ENCODE results near the gene ZDBF2.

Gene ZDBF2

GRCh38 chr2:206277503-206277902, 3.0 kb downstream of the ZDBF2 start:
- no peak for TF ChIP-seq FOXP2 (optimal IDR thresholded peaks at IDR 0.05; ENCODE audit: borderline replicate concordance, extremely low read depth, extremely low read length, insufficient read depth)
- TF ChIP-seq TAF1 (IDR thresholded peaks at IDR 0.05; ENCODE audit: borderline replicate concordance, insufficient read depth, low read length): no peak
- no peak for TF ChIP-seq SIN3A (IDR thresholded peaks at IDR 0.05; ENCODE audit: borderline replicate concordance, insufficient read depth, low read length)
- TF ChIP-seq, protein P1, sequence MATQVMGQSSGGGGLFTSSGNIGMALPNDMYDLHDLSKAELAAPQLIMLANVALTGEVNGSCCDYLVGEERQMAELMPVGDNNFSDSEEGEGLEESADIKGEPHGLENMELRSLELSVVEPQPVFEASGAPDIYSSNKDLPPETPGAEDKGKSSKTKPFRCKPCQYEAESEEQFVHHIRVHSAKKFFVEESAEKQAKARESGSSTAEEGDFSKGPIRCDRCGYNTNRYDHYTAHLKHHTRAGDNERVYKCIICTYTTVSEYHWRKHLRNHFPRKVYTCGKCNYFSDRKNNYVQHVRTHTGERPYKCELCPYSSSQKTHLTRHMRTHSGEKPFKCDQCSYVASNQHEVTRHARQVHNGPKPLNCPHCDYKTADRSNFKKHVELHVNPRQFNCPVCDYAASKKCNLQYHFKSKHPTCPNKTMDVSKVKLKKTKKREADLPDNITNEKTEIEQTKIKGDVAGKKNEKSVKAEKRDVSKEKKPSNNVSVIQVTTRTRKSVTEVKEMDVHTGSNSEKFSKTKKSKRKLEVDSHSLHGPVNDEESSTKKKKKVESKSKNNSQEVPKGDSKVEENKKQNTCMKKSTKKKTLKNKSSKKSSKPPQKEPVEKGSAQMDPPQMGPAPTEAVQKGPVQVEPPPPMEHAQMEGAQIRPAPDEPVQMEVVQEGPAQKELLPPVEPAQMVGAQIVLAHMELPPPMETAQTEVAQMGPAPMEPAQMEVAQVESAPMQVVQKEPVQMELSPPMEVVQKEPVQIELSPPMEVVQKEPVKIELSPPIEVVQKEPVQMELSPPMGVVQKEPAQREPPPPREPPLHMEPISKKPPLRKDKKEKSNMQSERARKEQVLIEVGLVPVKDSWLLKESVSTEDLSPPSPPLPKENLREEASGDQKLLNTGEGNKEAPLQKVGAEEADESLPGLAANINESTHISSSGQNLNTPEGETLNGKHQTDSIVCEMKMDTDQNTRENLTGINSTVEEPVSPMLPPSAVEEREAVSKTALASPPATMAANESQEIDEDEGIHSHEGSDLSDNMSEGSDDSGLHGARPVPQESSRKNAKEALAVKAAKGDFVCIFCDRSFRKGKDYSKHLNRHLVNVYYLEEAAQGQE (IDR thresholded peaks at IDR 0.05; ENCODE audit: insufficient read depth in 1 of 2, low read depth in 2 of 2, low read length in 2 of 2): no peak

GRCh38 chr2:206282746-206283145, 8.3 kb downstream of the ZDBF2 start:
- TF ChIP-seq, protein P1 (IDR thresholded peaks at IDR 0.05; ENCODE audit: insufficient read depth in 1 of 2, low read depth in 2 of 2, low read length in 2 of 2): no peak
- TF ChIP-seq SIN3A (IDR thresholded peaks at IDR 0.05; ENCODE audit: borderline replicate concordance, insufficient read depth, low read length): no peak

DNA sequence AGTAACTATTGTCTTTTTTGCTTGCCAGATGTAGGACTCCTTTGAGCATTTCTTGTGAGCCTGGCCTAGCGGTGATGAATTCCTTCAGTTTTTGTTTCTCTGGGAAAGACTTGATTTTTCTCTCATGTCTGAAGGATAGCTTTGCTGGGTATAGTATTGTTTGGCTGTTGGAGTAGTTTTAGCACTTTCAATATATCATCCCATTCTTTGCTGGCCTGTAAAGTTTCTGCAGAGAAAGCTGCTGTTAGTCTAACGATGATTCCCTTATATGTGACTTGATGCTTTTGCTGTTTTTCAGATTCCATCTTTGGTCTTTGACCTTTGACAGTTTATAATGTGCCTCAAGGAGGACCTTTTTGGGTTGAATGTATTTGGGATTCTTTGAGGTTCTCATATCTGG, 12.7 kb downstream of the ZDBF2 start:
- TF ChIP-seq, protein P1 (IDR thresholded peaks at IDR 0.05; ENCODE audit: insufficient read depth in 1 of 2, low read depth in 2 of 2, low read length in 2 of 2): no peak
- no peak for TF ChIP-seq FOXP2 (optimal IDR thresholded peaks at IDR 0.05; ENCODE audit: borderline replicate concordance, extremely low read depth, extremely low read length, insufficient read depth)
- TF ChIP-seq SIN3A (IDR thresholded peaks at IDR 0.05; ENCODE audit: borderline replicate concordance, insufficient read depth, low read length): no peak
- TF ChIP-seq POLR2AphosphoS5 (IDR thresholded peaks at IDR 0.05; ENCODE audit: low read depth, low read length): no peak
- no peak for TF ChIP-seq TAF1 (IDR thresholded peaks at IDR 0.05; ENCODE audit: borderline replicate concordance, insufficient read depth, low read length)

- TF ChIP-seq FOXP2 (optimal IDR thresholded peaks at IDR 0.05; ENCODE audit: borderline replicate concordance, extremely low read depth, extremely low read length, insufficient read depth) (no peak), SIN3A (IDR thresholded peaks at IDR 0.05; ENCODE audit: borderline replicate concordance, insufficient read depth, low read length) (no peak), POLR2AphosphoS5 (IDR thresholded peaks at IDR 0.05; ENCODE audit: low read depth, low read length) (no peak), TAF1 (IDR thresholded peaks at IDR 0.05; ENCODE audit: borderline replicate concordance, insufficient read depth, low read length) (no peak)
- TF ChIP-seq, protein P1 (IDR thresholded peaks at IDR 0.05; ENCODE audit: insufficient read depth in 1 of 2, low read depth in 2 of 2, low read length in 2 of 2): no peak
Measured at GRCh38 chr2:206289391-206289790, 14.9 kb downstream of the ZDBF2 start.

GRCh38 chr2:206296128-206296527, 21.7 kb downstream of the ZDBF2 start:
- no peak for TF ChIP-seq FOXP2 (optimal IDR thresholded peaks at IDR 0.05; ENCODE audit: borderline replicate concordance, extremely low read depth, extremely low read length, insufficient read depth)
- no peak for TF ChIP-seq SIN3A (IDR thresholded peaks at IDR 0.05; ENCODE audit: borderline replicate concordance, insufficient read depth, low read length)
- no peak for TF ChIP-seq POLR2AphosphoS5 (IDR thresholded peaks at IDR 0.05; ENCODE audit: low read depth, low read length)
- TF ChIP-seq, protein P1 (IDR thresholded peaks at IDR 0.05; ENCODE audit: insufficient read depth in 1 of 2, low read depth in 2 of 2, low read length in 2 of 2): no peak
- no peak for TF ChIP-seq TAF1 (IDR thresholded peaks at IDR 0.05; ENCODE audit: borderline replicate concordance, insufficient read depth, low read length)

Data from PFSK-1 (cell line).